Smooth muscle cell (in vitro differentiated cells): Measurements from ENCODE around the gene GALNT16. TPM values are rescaled to one million over a fixed set of nuclear protein-coding genes. Genes with fewer than 3 reads are reported as not detected.

ENCODE experiments used
- DNase-seq: peaks from one replicate; lab custom pipeline; 2025; ENCODE audit not compliant: unreplicated experiment; lab: John Stamatoyannopoulos, UW
- H2AFZ ChIP-seq: fragments of 200-600 bp; sonication (generic); 2 replicates; pipeline ENCODE4 v1.6.0; 2016; ENCODE audit warnings: antibody characterized with exemption, low read depth, mild to moderate bottlenecking
- H3F3A ChIP-seq: fragments of 200-600 bp; sonication (generic); 2 replicates; pipeline ENCODE4 v1.6.0; 2017; ENCODE audit warnings: antibody characterized with exemption, low read depth
- H3K27ac ChIP-seq: fragments of 200-600 bp; sonication (generic); 2 replicates; pipeline ENCODE4 v1.5.1; 2016; ENCODE audit warnings: low read depth, mild to moderate bottlenecking
- H3K27me3 ChIP-seq: fragments of 200-600 bp; sonication (generic); 2 replicates; pipeline ENCODE4 v1.6.1; 2016; ENCODE audit warnings: low read depth, mild to moderate bottlenecking
- H3K36me3 ChIP-seq: fragments of 200-600 bp; sonication (generic); 2 replicates; pipeline ENCODE4 v1.5.1; 2016; ENCODE audit warnings: low read depth
- H3K4me1 ChIP-seq: fragments of 200-600 bp; sonication (generic); 2 replicates; pipeline ENCODE4 v1.5.1; 2016; ENCODE audit warnings: low read depth
- H3K4me2 ChIP-seq: fragments of 200-600 bp; sonication (generic); 2 replicates; pipeline ENCODE4 v1.6.0; 2016; ENCODE audit warnings: mild to moderate bottlenecking
- H3K4me3 ChIP-seq: fragments of 200-600 bp; sonication (generic); 2 replicates; pipeline ENCODE4 v1.5.1; 2016; ENCODE audit warnings: mild to moderate bottlenecking
- H3K79me2 ChIP-seq: fragments of 200-600 bp; sonication (generic); 2 replicates; pipeline ENCODE4 v1.6.0; 2016; ENCODE audit warnings: low read depth, mild to moderate bottlenecking
- H3K9ac ChIP-seq: fragments of 200-600 bp; sonication (generic); 2 replicates; pipeline ENCODE4 v1.6.0; 2016; ENCODE audit warnings: low read depth
- H3K9me3 ChIP-seq: fragments of 200-600 bp; sonication (generic); replicated peaks from 2 replicates; pipeline ENCODE4 v1.5.1; 2016; ENCODE audit warnings: low read depth
- H4K20me1 ChIP-seq: fragments of 200-600 bp; sonication (generic); 2 replicates; pipeline ENCODE4 v1.6.0; 2016; ENCODE audit warnings: low read depth
- CTCF ChIP-seq: fragments of 200-600 bp; sonication (generic); IDR thresholded peaks from 2 replicates; pipeline ENCODE4 v1.5.1; 2017; ENCODE audit warnings: borderline replicate concordance, mild to moderate bottlenecking, antibody characterized with exemption; ENCODE audit not compliant: insufficient read depth, poor library complexity, severe bottlenecking
- WGBS: methylation state at CpG from one replicate; pipeline ENCODE4 v1.1.7; 2016; ENCODE audit warnings: low lambda C conversion rate; 5-methylcytosine and 5-hydroxymethylcytosine counted together
- polyA plus RNA-seq: library from polyadenylated mRNA; unstranded; fragments of >200 nt; fragmentation: Nextera tagmentation; extraction: Ambion mirVana; gene quantifications from 2 replicates; pipeline ENCODE4 v1.2.1, GENCODE V29; 2016
- total RNA-seq: library from RNA; depleted of rRNA; stranded (reverse); fragments of >200 nt; gene quantifications from 2 replicates; pipeline ENCODE4 v1.2.3, GENCODE V29; 2014

GALNT16 gene
- total and polyA plus RNA-seq, 2 experiments from 2014 or later = 0.54 to 4.7 TPM

GRCh38 chr14:69334576-69334975 is 74.6 kb downstream of the GALNT16 start:
- no peaks in the 10 kb centered on the region for H3K79me2 ChIP-seq
- H3K4me2 ChIP-seq = no peak overlapping the region
- no peaks in the 10 kb centered on the region for H3F3A ChIP-seq
- H3K4me3 ChIP-seq = no peak overlapping the region
- no peak overlapping the region for H2AFZ ChIP-seq
- H3K9me3 ChIP-seq = no peaks in the 10 kb centered on the region
- TF ChIP-seq CTCF = no peak
- H3K27ac ChIP-seq = no peak overlapping the region
- no peaks in the 10 kb centered on the region for H3K27me3 ChIP-seq
- no peaks in the 10 kb centered on the region for H3K36me3 ChIP-seq
- no peaks in the 10 kb centered on the region for H4K20me1 ChIP-seq
- no peak for DNase-seq
- no peak overlapping the region for H3K9ac ChIP-seq
- WGBS = 88% methylated on average over 6 of the region's 6 CpGs
- no peaks in the 10 kb centered on the region for H3K4me1 ChIP-seq

GRCh38 chr14:69335371-69335771 is 75.4 kb downstream of the GALNT16 start:
- no peak overlapping the region for H3K4me2 ChIP-seq
- WGBS = 56% methylated on average over 6 of the region's 6 CpGs
- H3K4me3 ChIP-seq = no peak overlapping the region
- no peak overlapping the region for H3K9ac ChIP-seq
- H3K9me3 ChIP-seq = no peaks in the 10 kb centered on the region
- H2AFZ ChIP-seq = no peak overlapping the region
- H4K20me1 ChIP-seq = no peaks in the 10 kb centered on the region
- H3K27me3 ChIP-seq = no peaks in the 10 kb centered on the region
- no peak for DNase-seq
- no peak overlapping the region for H3K27ac ChIP-seq
- H3F3A ChIP-seq = no peaks in the 10 kb centered on the region
- no peaks in the 10 kb centered on the region for H3K36me3 ChIP-seq
- H3K4me1 ChIP-seq = no peaks in the 10 kb centered on the region
- H3K79me2 ChIP-seq = no peaks in the 10 kb centered on the region
- no peak for TF ChIP-seq CTCF

GRCh38 chr14:69337984-69338383 is 78.0 kb downstream of the GALNT16 start:
- H3K9ac ChIP-seq = no peak overlapping the region
- no peak for DNase-seq
- H2AFZ ChIP-seq = no peak overlapping the region
- H3K4me1 ChIP-seq = no peaks in the 10 kb centered on the region
- H4K20me1 ChIP-seq = no peaks in the 10 kb centered on the region
- H3K36me3 ChIP-seq = no peaks in the 10 kb centered on the region
- TF ChIP-seq CTCF = no peak
- H3K79me2 ChIP-seq = no peaks in the 10 kb centered on the region
- H3F3A ChIP-seq = no peaks in the 10 kb centered on the region
- no peak overlapping the region for H3K4me3 ChIP-seq
- WGBS = 90% methylated on average over 5 of the region's 5 CpGs
- H3K4me2 ChIP-seq = no peak overlapping the region
- H3K27me3 ChIP-seq = no peaks in the 10 kb centered on the region
- H3K9me3 ChIP-seq = no peaks in the 10 kb centered on the region
- no peak overlapping the region for H3K27ac ChIP-seq

GRCh38 chr14:69339426-69339825 is 79.5 kb downstream of the GALNT16 start:
- no peaks in the 10 kb centered on the region for H3K27me3 ChIP-seq
- DNase-seq = no peak
- H3K4me1 ChIP-seq = no peaks in the 10 kb centered on the region
- 96% methylated on average over 13 of the region's 13 CpGs for WGBS
- no peak for TF ChIP-seq CTCF
- H3K9ac ChIP-seq = no peak overlapping the region
- no peak overlapping the region for H3K4me2 ChIP-seq
- no peaks in the 10 kb centered on the region for H3K79me2 ChIP-seq
- H3F3A ChIP-seq = no peaks in the 10 kb centered on the region
- H2AFZ ChIP-seq = no peak overlapping the region
- H4K20me1 ChIP-seq = no peaks in the 10 kb centered on the region
- no peaks in the 10 kb centered on the region for H3K9me3 ChIP-seq
- no peak overlapping the region for H3K4me3 ChIP-seq
- H3K36me3 ChIP-seq = no peaks in the 10 kb centered on the region
- H3K27ac ChIP-seq = no peak overlapping the region
